ENCODE results near the gene FOXP1. TPM values are rescaled to one million over a fixed set of nuclear protein-coding genes. Genes with fewer than 3 reads are reported as not detected.

Gene FOXP1
- total and polyA plus RNA-seq, 2 of the 8 experiments (the other 6 are each of a cell fraction or from before 2014, with no cell fraction given): 13.9 to 25.4 TPM

DNA sequence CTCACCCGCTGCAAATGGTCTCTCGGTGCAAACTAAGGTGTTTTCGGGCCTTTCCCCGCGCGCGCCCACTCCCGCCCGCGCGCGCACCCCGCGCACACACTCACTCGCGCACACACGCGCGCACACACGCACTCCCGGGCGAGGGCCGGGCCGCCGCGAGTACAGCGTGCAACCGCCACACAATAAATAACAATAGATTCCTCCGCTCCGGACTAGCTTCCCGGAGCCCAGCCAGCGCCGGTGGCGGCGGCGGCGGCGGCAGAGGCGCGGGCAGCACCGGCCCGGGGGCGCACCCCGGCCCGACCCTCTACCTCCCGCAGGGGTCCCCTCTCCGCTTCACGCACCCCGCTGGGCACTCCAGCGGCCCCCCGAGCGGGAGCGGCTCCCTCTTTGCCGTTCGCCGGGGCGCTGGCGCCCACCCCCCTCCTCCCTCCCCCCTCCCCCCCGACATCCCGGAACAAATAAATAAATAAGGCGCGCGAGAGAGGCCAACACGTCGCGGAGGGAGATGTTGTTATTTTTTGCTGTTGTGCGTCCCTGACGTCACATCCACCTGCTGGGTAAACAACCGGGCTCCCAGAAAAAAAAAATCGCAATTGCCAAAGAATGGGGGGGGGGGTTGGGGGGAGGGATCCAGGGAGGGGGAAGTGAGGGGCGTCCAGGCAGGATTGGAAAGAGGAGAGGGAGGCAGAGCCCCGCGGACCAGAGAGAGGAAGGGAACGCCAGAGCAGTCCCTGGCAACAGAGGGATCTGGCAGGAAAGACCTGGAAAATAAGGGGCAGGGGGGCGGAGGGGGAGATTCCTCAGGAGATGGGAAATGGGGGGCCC, at the start of gene FOXP1 (continued):
- TF ChIP-seq, protein P1, sequence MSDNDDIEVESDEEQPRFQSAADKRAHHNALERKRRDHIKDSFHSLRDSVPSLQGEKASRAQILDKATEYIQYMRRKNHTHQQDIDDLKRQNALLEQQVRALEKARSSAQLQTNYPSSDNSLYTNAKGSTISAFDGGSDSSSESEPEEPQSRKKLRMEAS (IDR thresholded peaks at IDR 0.05): peak; percentile 55; the same call in 1 of the 2 replicates
- TF ChIP-seq SAP30 (IDR thresholded peaks at IDR 0.05; ENCODE audit: insufficient read depth, insufficient replicate concordance, low read length) (no peak), RAD21 (IDR thresholded peaks at IDR 0.05 in 1 of 2, conservative IDR thresholded peaks at IDR 0.05 in 1 of 2; ENCODE audit: low read depth in 2 of 2, low read length in 2 of 2) (no peak), SP1 (IDR thresholded peaks at IDR 0.05; ENCODE audit: low read depth, low read length) (no peak), EZH2 (IDR thresholded peaks at IDR 0.05; ENCODE audit: low read depth, low read length, severe bottlenecking) (no peak), TCF12 (IDR thresholded peaks at IDR 0.05; ENCODE audit: low read depth, low read length) (no peak), KDM4A (IDR thresholded peaks at IDR 0.05; ENCODE audit: low read depth, low read length, severe bottlenecking) (peak; percentile 66), CBX8 (IDR thresholded peaks at IDR 0.05; ENCODE audit: borderline replicate concordance, low read depth, low read length) (no peak), CHD1 (IDR thresholded peaks at IDR 0.05; ENCODE audit: low read depth, low read length) (no peak), POU5F1 (IDR thresholded peaks at IDR 0.05; ENCODE audit: low read depth, low read length) (no peak), CHD2 (IDR thresholded peaks at IDR 0.05; ENCODE audit: low read length) (no peak; the same call in 1 of the 2 replicates), RBBP5 (IDR thresholded peaks at IDR 0.05; ENCODE audit: borderline replicate concordance, low read depth, low read length) (peak; percentile 49; the same call in 1 of the 2 replicates), POLR2AphosphoS5 (IDR thresholded peaks at IDR 0.05; ENCODE audit: low read depth, low read length) (peak; percentile 74; the same call in 1 of the 2 replicates), RXRA (IDR thresholded peaks at IDR 0.05; ENCODE audit: insufficient read depth, low read depth, low read length) (no peak), POLR2A (IDR thresholded peaks at IDR 0.05; ENCODE audit: control extremely low read depth in 1 of 2, low read depth in 2 of 2, low read length in 2 of 2) (peak; percentile 42 to 77)
- TF ChIP-seq, protein P2, sequence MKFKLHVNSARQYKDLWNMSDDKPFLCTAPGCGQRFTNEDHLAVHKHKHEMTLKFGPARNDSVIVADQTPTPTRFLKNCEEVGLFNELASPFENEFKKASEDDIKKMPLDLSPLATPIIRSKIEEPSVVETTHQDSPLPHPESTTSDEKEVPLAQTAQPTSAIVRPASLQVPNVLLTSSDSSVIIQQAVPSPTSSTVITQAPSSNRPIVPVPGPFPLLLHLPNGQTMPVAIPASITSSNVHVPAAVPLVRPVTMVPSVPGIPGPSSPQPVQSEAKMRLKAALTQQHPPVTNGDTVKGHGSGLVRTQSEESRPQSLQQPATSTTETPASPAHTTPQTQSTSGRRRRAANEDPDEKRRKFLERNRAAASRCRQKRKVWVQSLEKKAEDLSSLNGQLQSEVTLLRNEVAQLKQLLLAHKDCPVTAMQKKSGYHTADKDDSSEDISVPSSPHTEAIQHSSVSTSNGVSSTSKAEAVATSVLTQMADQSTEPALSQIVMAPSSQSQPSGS (IDR thresholded peaks at IDR 0.05; ENCODE audit: low read length): no peak

All from H1 (cell line).